Hair follicle dermal papilla cell (primary cell): ENCODE results near the gene CMC1. TPM values are rescaled to one million over a fixed set of nuclear protein-coding genes. Genes with fewer than 3 reads are reported as not detected.

ENCODE experiments used
- total RNA-seq: library from RNA; depleted of rRNA; stranded (reverse); fragments of >200 nt; gene quantifications from 2 replicates; pipeline ENCODE4 v1.2.3, GENCODE V29; 2012

The CMC1 gene, protein sequence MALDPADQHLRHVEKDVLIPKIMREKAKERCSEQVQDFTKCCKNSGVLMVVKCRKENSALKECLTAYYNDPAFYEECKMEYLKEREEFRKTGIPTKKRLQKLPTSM
- 3.6 and 5.7 TPM in 2 replicates for total RNA-seq

DNA sequence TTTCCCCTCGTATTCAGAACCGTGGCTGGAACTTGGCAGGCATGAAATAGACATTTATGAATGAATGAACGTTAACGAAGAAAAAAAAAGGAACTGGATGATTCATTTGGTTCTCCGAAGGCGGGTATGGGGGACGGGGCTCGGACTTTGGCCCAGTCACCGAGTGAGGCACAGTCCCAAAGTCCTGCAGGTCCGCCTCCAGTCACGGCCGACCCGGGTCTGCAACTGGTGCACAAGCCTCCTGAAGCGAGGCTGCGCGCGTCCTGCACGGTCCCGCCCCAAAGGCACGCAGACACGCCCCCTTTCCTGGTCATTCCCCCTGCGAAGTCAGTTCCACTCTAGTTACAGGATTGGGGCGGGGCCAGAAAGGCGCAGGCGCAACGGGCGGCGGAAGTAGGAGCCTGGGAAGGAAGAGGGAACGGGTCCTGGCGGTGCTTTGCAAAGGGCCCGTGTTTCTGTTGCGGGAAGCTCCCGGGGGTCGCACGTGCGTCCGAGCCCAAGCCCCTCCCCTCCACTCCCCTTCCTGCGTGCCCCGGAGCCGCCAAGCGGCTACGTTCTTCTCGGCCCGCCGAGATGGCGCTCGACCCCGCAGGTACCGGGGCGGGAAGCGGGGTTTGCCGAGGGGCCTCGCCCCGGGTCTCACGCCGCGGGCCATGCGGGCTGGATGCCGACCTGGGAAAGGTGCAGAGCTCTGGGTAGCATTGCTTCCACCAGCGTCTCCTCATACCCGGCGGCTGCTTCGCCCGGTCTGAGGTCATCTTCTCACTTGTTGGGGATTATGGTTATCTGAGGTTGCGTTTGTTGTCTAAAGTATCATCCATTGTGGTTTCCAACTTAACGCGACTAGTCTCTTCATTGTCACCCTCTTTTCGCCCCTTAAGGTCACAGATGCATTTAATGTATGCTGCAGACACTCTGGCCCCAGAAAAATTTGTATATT lies at the start of gene CMC1:
TSS of gene CMC1 (plus strand) at position 399 of the 940 bp plus-strand sequence. CDS start at position 574, 175 bp downstream.

DNA sequence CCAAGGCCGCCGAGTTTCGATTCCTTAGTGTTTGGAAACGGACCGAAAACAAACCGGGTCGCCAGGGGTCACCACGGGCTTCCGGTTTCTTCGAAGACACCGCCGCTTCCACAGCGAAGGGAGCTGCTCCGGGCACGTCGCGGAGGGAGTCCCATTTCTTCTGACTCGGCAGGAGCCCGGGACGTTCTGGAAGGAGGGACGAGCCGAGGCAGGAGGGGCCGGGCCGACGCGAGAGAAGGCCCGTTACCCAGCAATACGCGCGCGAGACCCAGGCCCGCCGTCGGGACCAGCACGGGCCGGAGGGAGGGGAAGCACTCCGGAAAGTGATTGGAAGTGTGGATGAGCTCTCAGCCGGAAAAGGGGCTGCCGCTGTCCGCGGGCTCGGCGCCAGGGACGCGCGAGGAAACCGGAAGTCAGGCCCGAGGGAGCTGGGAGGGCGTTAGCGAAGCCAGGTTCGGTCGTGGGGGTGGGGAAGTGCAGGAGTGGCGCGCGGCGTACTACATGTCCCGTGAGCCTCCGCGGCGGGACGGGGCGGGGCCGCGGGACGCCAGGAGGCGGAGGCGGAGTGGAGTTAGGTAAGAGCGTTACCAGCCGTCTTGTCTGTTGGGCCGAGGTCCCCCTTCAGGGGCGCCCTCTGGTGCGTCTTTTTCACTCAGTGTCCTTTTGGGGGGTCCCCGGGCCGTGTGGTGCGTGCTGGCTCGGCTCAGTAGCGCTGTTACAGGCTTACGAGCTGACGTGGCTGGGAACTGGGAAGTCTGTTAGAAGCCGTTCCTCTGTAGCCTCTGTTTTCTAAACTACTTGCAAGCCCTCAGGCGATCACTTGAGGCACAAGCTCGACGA lies 107.4 kb downstream of the CMC1 start, which contains the start of the genes AZI2 and ZCWPW2:
TSS of gene AZI2 (minus strand) at position 196 of the 840 bp plus-strand sequence. CDS start 8,207 bp downstream, outside the sequence.
TSS of gene ZCWPW2 (plus strand) at position 93 of the 840 bp plus-strand sequence. CDS start 64,348 bp downstream, outside the sequence.

Other genes starting within 250 kb of the CMC1 start
- gene ZCWPW2, start 107.1 kb downstream of the CMC1 start, total RNA-seq: 0.65 and 0.85 TPM in 2 replicates
- gene AZI2, start 107.2 kb downstream of the CMC1 start, total RNA-seq: 87.9 and 110 TPM in 2 replicates